H9 (cell line): ENCODE data around the gene BRSK2. TPM values are rescaled to one million over a fixed set of nuclear protein-coding genes. Genes with fewer than 3 reads are reported as not detected.

Source experiments
- DNase-seq: peaks from one replicate; pipeline ENCODE4 v3.0.0-alpha.2; 2017
- H2AFZ ChIP-seq: one replicate; pipeline ENCODE4 v1.6.1; 2013; ENCODE audit warnings: mild to moderate bottlenecking, low read length, control low read depth, moderate library complexity
- H2AK5ac ChIP-seq: 2 replicates; pipeline ENCODE4 v1.6.1; 2013; ENCODE audit warnings: low read length, control low read depth, mixed read lengths; ENCODE audit not compliant: insufficient read length
- H2BK120ac ChIP-seq: one replicate; pipeline ENCODE4 v1.6.1; 2013; ENCODE audit warnings: low read depth, mild to moderate bottlenecking, low read length, control low read depth, inconsistent platforms; ENCODE audit not compliant: poor library complexity, severe bottlenecking
- H2BK12ac ChIP-seq: 2 replicates; pipeline ENCODE4 v1.6.1; 2013; ENCODE audit warnings: low read length, control low read depth, mixed read lengths, low read depth; ENCODE audit not compliant: insufficient read length
- H2BK15ac ChIP-seq: 2 replicates; pipeline ENCODE4 v1.6.1; 2013; ENCODE audit warnings: low read depth, low read length, control low read depth
- H2BK20ac ChIP-seq: one replicate; pipeline ENCODE4 v1.6.1; 2013; ENCODE audit warnings: low read depth, mild to moderate bottlenecking, low read length, control low read depth, inconsistent platforms; ENCODE audit not compliant: poor library complexity, severe bottlenecking
- H2BK5ac ChIP-seq: 2 replicates; pipeline ENCODE4 v1.6.1; 2013; ENCODE audit warnings: low read length, control low read depth, mixed read lengths; ENCODE audit not compliant: insufficient read length
- H3K14ac ChIP-seq: 2 replicates; pipeline ENCODE4 v1.6.1; 2013; ENCODE audit warnings: low read length, control low read depth; ENCODE audit not compliant: insufficient read depth
- H3K18ac ChIP-seq: 2 replicates; pipeline ENCODE4 v1.6.1; 2013; ENCODE audit warnings: low read depth, mild to moderate bottlenecking, mixed read lengths, low read length, control low read depth; ENCODE audit not compliant: insufficient read length
- H3K23ac ChIP-seq: 2 replicates; pipeline ENCODE4 v1.6.1; 2013; ENCODE audit warnings: low read length, control low read depth, mixed read lengths, low read depth; ENCODE audit not compliant: insufficient read length
- H3K23me2 ChIP-seq: 2 replicates; pipeline ENCODE4 v1.6.1; 2013; ENCODE audit warnings: low read depth, mild to moderate bottlenecking, mixed read lengths, low read length, control low read depth; ENCODE audit not compliant: insufficient read length, poor library complexity, severe bottlenecking
- H3K27ac ChIP-seq: 2 replicates; pipeline ENCODE4 v1.5.1; 2013; ENCODE audit warnings: low read length, control low read depth, mixed read lengths, low read depth; ENCODE audit not compliant: insufficient read length
- H3K27me3 ChIP-seq: 2 replicates; pipeline ENCODE4 v1.6.1; 2013; ENCODE audit warnings: low read length, control low read depth, inconsistent platforms; ENCODE audit not compliant: insufficient read depth
- H3K4ac ChIP-seq: 2 replicates; pipeline ENCODE4 v1.6.1; 2013; ENCODE audit warnings: low read depth, mild to moderate bottlenecking, control low read depth, inconsistent platforms, low read length, moderate library complexity
- H3K4me1 ChIP-seq: 2 replicates; pipeline ENCODE4 v1.6.1; 2013; ENCODE audit warnings: low read length, control low read depth, inconsistent platforms; ENCODE audit not compliant: insufficient read depth
- H3K4me2 ChIP-seq: 2 replicates; pipeline ENCODE4 v1.6.1; 2013; ENCODE audit warnings: low read length, control low read depth, mixed read lengths; ENCODE audit not compliant: insufficient read length, insufficient read depth
- H3K56ac ChIP-seq: 2 replicates; pipeline ENCODE4 v1.6.1; 2013; ENCODE audit warnings: low read depth, mild to moderate bottlenecking, mixed read lengths, low read length, control low read depth; ENCODE audit not compliant: insufficient read length
- H3K79me1 ChIP-seq: 2 replicates; pipeline ENCODE4 v1.6.1; 2013; ENCODE audit warnings: low read depth, mild to moderate bottlenecking, moderate library complexity, low read length, control low read depth, inconsistent platforms; ENCODE audit not compliant: insufficient read depth, poor library complexity, severe bottlenecking
- H3K79me2 ChIP-seq: 2 replicates; pipeline ENCODE4 v1.6.1; 2013; ENCODE audit warnings: low read length, control low read depth, inconsistent platforms; ENCODE audit not compliant: insufficient read depth
- H3K9ac ChIP-seq: 2 replicates; pipeline ENCODE4 v1.6.1; 2013; ENCODE audit warnings: low read length, control low read depth, mixed read lengths; ENCODE audit not compliant: insufficient read length; ENCODE audit errors: extremely low read depth
- H3K9me3 ChIP-seq: one replicate; pipeline ENCODE4 v1.6.1; 2013; ENCODE audit warnings: low read depth, low read length, inconsistent platforms; ENCODE audit not compliant: control insufficient read depth
- H3T11ph ChIP-seq: one replicate; pipeline ENCODE4 v1.6.1; 2013; ENCODE audit warnings: mild to moderate bottlenecking, low read length, control low read depth, inconsistent platforms
- H4K20me1 ChIP-seq: one replicate; pipeline ENCODE4 v1.6.1; 2013; ENCODE audit not compliant: control insufficient read depth, insufficient read length, insufficient read depth
- H4K5ac ChIP-seq: 2 replicates; pipeline ENCODE4 v1.6.1; 2013; ENCODE audit warnings: low read depth, mild to moderate bottlenecking, mixed read lengths, low read length, control low read depth; ENCODE audit not compliant: insufficient read length
- H4K8ac ChIP-seq: replicated peaks from 2 replicates; pipeline ENCODE4 v1.6.1; 2013; ENCODE audit warnings: low read length, control low read depth, mixed read lengths, low read depth; ENCODE audit not compliant: insufficient read length
- H4K91ac ChIP-seq: 2 replicates; pipeline ENCODE4 v1.6.1; 2013; ENCODE audit warnings: low read depth, mild to moderate bottlenecking, moderate library complexity, mixed read lengths, low read length, control low read depth; ENCODE audit not compliant: insufficient read length
- H3K27ac Mint-ChIP-seq, 3 experiments: 2 replicates in 2 of 3; 3 replicates in 1 of 3; pipeline ENCODE4 v1.8.0; 2020 to 2021; ENCODE audit warnings: mixed read lengths in 3 of 3, mild to moderate bottlenecking in 1 of 3, moderate library complexity in 1 of 3
- H3K27me3 Mint-ChIP-seq: 2 replicates; pipeline ENCODE4 v1.8.0; 2021; ENCODE audit warnings: low read depth, mild to moderate bottlenecking, moderate library complexity, mixed read lengths
- H3K36me3 Mint-ChIP-seq, 3 experiments: 2 replicates in 2 of 3; 3 replicates in 1 of 3; pipeline ENCODE4 v1.8.0; 2020 to 2021; ENCODE audit warnings: low read depth in 3 of 3, mixed read lengths in 3 of 3; ENCODE audit not compliant: insufficient read depth in 1 of 3
- H3K4me1 Mint-ChIP-seq, 2 experiments: 2 replicates each; pipeline ENCODE4 v1.8.0; 2020; ENCODE audit warnings: mixed read lengths in 2 of 2
- H3K4me3 Mint-ChIP-seq, 2 experiments: 2 replicates in 1 of 2; 3 replicates in 1 of 2; pipeline ENCODE4 v1.8.0; 2020 to 2021; ENCODE audit warnings: mild to moderate bottlenecking in 2 of 2, mixed read lengths in 2 of 2, moderate library complexity in 1 of 2
- H3K9me3 Mint-ChIP-seq, 2 experiments: 2 replicates in 1 of 2; 3 replicates in 1 of 2; pipeline ENCODE4 v1.8.0; 2020; ENCODE audit warnings: mild to moderate bottlenecking in 2 of 2, mixed read lengths in 2 of 2, moderate library complexity in 1 of 2
- CTCF ChIP-seq: fragments of 200-600 bp; sonication (generic); conservative IDR thresholded peaks from 3 replicates; pipeline ENCODE4 v1.8.0; 2021; ENCODE audit warnings: antibody characterized with exemption, mild to moderate bottlenecking
- WGBS: extraction: QIAGEN DNeasy Blood & Tissue Kit; methylation state at CpG from one replicate; pipeline ENCODE4 v1.1.7; 2013; ENCODE audit warnings: missing lambda C conversion rate, low lambda C conversion rate, mixed read lengths; ENCODE audit not compliant: insufficient read length; ENCODE audit errors: extremely low coverage; 5-methylcytosine and 5-hydroxymethylcytosine counted together
- total RNA-seq: library from RNA; stranded (reverse); gene quantifications from 2 replicates; pipeline ENCODE4 v1.2.1, GENCODE V29; 2021

The BRSK2 gene
- total RNA-seq, 1 experiment from 2014 or later = 28.4 TPM

GRCh38 chr11:1450344-1450875 is 60.7 kb downstream of the BRSK2 start:
- no peak overlapping the region for H2BK20ac ChIP-seq
- no peak overlapping the region for H3K56ac ChIP-seq
- Mint-ChIP-seq H3K9me3 (no peaks in the 10 kb centered on the region), H3K4me3 (no peak overlapping the region), H3K4me1 (0 out of 4 replicates have a peak, but pooled peaks cover 0 to 4% of the 10 kb centered on the region in 2 experiments), H3K27me3 (no peaks in the 10 kb centered on the region), H3K36me3 (peaks cover 0 to 6% (median 6%) of the 10 kb centered on the region in 3 experiments; a peak in 3 of 7 replicates), H3K27ac (no peak overlapping the region)
- no peaks in the 10 kb centered on the region for H3K9me3 ChIP-seq
- no peak overlapping the region for H3T11ph ChIP-seq
- no peak overlapping the region for H2BK120ac ChIP-seq
- H2AFZ ChIP-seq = no peak overlapping the region
- H3K27ac ChIP-seq = no peak overlapping the region
- no peak overlapping the region for H3K23ac ChIP-seq
- no peak overlapping the region for H2BK15ac ChIP-seq
- no peak for TF ChIP-seq CTCF
- no peak overlapping the region for H3K4me2 ChIP-seq
- no peak overlapping the region for H3K4ac ChIP-seq
- no peak overlapping the region for H4K8ac ChIP-seq
- H3K23me2 ChIP-seq = no peaks in the 10 kb centered on the region
- no peak overlapping the region for H2BK5ac ChIP-seq
- H3K79me1 ChIP-seq = no peaks in the 10 kb centered on the region
- H4K91ac ChIP-seq = no peak overlapping the region
- no peak for DNase-seq
- no peaks in the 10 kb centered on the region for H3K27me3 ChIP-seq
- H3K79me2 ChIP-seq = no peaks in the 10 kb centered on the region
- no peak overlapping the region for H3K14ac ChIP-seq
- WGBS = no CpG with 5 or more reads among the region's 29 CpGs
- no peaks in the 10 kb centered on the region for H3K4me1 ChIP-seq
- no peak overlapping the region for H2AK5ac ChIP-seq
- no peak overlapping the region for H4K5ac ChIP-seq
- H4K20me1 ChIP-seq = peaks cover 4% of the 10 kb centered on the region
- H3K18ac ChIP-seq = no peak overlapping the region
- no peak overlapping the region for H3K9ac ChIP-seq
- H2BK12ac ChIP-seq = no peak overlapping the region
